ENCODE data around the gene DCHS1.
A peak's percentile ranks its signal among the peaks of the same experiment; 100 is the strongest.

Gene DCHS1

DNA sequence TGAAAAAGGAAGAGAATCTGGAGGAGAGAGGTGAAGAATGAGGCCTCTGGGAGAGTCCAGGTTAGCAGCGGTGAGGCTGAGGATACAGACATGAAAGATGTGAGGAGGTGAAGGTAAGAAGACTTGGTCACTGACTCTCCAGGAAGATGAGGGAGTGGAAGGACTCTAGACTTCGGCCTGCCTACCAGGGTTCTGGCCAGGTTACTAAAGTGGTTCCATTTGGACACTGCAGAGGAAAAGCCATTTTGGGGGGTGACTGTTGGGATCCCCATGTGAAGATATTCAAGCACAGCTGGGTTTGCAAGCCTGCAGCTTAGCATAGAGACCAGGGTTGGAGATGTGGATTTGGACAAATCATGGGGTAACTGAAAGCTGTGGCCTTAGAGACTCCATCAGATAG, 7.8 kb downstream of the DCHS1 start:
- DNase-seq (ENCODE audit: insufficient read length, low spot score) = no peak
- FAIRE-seq = no peak
- no peak for TF ChIP-seq POLR2A (IDR thresholded peaks at IDR 0.05; ENCODE audit: low read depth, low read length)

DNA sequence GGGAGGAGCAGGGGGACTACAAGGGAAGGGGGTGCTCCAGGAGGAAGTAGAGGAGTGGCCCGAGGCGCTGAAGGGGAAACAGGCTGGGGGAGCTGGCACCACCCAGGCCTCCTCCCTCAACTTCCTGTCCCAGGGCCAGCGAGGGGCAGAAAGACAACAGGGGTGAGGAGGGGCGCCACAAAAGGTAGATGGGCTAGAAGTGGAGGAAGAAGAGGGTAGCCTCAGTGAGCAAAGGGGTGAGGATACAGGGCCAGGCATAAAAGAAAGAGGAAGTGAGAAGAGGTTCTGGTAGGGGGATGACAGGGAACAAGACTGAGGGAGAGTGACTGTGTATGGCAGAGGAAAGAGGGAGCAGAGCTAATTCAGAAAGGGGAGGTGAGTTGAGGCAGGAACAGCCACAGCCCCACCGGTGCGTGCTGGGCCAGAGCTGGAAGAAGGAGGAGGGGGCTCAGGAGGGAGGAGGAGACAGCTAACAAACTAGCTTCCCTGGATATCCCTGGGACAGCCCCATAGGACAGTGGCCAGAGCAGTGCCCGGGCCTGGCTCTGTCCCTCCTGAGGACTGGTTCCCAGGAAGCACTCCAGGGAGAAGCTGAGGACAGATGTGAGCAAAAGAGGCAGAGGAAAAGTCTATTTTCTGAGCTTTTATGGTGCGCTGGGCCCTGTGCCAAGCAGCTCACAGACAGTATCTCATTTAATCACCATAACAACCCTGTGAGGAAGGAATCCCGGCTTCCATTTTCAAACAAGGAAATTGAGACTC, 8.5 kb downstream of the DCHS1 start:
- FAIRE-seq (no peak), DNase-seq (ENCODE audit: insufficient read length, low spot score) (no peak)
- no peak for TF ChIP-seq POLR2A (IDR thresholded peaks at IDR 0.05; ENCODE audit: low read depth, low read length)

DNA sequence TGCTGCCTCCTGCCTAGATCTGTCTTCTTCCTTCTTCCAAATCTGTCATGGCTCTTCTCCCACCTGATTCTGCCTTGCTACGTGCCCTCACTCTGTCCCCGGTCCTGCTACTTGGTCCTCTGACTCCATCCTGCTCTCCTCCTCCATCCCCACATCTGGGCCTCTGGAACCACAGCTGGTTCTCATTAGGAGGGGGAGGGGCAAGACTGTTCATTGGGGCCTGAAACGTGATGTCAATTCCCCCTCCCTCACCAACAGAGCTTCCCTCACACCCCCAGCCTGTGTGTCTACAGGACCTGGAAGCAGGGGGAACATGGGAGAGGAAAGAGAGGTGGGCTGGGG, 9.1 kb downstream of the DCHS1 start:
- DNase-seq (ENCODE audit: insufficient read length, low spot score) (no peak), FAIRE-seq (no peak)
- no peak for TF ChIP-seq POLR2A (IDR thresholded peaks at IDR 0.05; ENCODE audit: low read depth, low read length)

DNA sequence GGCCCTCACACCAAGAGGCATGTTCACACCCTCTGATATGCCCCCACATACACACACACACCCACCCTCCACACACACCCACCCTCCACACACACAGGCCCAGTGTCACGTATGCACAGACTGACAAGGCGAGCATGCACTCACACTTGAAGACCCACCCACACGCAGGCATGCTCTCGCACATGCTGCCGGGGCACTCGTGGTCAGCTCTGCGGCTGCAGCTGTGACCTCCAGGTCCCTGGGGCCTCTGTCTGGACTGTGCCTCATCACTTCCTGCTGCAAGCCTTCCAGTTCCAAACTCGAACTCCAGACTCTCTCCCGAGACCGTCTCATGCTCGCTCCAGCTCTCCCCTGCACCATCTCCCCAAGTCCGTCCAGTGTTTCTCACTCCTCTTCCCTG, 9.5 kb downstream of the DCHS1 start:
- FAIRE-seq (no peak), DNase-seq (ENCODE audit: insufficient read length, low spot score) (no peak)
- TF ChIP-seq POLR2A (IDR thresholded peaks at IDR 0.05; ENCODE audit: low read depth, low read length) = no peak

DNA sequence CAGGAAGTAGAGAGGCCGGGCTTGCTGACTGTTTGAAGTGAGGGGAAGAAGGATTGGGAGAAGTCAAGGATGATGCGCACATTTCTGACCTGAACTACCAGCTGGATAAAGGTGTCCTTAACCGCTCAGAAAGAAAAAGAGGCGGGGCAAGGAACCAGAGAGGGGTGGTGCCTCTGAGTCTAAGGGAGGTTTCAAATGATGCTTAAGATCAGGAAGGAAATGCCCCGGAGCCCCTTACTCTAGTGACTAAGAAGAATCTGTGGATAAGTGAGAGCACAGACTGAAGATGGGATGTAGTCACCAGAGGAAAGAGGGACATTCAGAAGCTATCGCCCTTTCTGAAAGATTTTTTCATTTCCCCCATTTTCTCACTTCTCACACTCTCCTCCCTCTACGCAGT, 12.7 kb downstream of the DCHS1 start:
- TF ChIP-seq POLR2A (IDR thresholded peaks at IDR 0.05; ENCODE audit: low read depth, low read length) = no peak
- FAIRE-seq = no peak

GRCh38 chr11:6640985-6641701, 14.5 kb downstream of the DCHS1 start:
- no peak for FAIRE-seq
- TF ChIP-seq POLR2A (IDR thresholded peaks at IDR 0.05; ENCODE audit: low read depth, low read length) = no peak

More for the DNA sequence above, 12.7 kb downstream of the DCHS1 start:
- DNase-seq (ENCODE audit: insufficient read length, low spot score) = no peak

GRCh38 chr11:6640036-6640984, 15.3 kb downstream of the DCHS1 start:
- FAIRE-seq = no peak
- DNase-seq (ENCODE audit: insufficient read length, low spot score) = no peak
- TF ChIP-seq POLR2A (IDR thresholded peaks at IDR 0.05; ENCODE audit: low read depth, low read length) = no peak

More at GRCh38 chr11:6640985-6641701, 14.5 kb downstream of the DCHS1 start:
- DNase-seq (ENCODE audit: insufficient read length, low spot score) = no peak

DNA sequence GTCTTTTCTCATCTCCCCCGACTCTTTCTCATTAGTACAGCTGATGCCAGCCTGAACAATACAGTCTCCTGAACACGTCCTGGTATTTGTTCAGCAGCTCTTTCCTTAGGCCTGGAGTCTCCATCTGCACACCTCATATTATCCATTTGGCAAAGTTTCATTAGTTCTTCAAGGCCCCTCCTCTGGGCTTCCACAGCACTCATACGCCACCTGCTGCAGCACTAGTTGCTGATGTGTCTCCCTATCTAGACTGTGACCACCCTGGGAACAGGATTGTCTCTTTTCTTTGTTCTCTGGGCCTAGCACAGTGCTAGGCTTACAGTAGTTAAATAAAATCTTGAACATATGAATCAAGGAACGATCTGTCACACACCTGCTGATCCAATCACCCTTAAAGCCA, 17.2 kb downstream of the DCHS1 start:
- no peak for FAIRE-seq
- no peak for TF ChIP-seq POLR2A (IDR thresholded peaks at IDR 0.05; ENCODE audit: low read depth, low read length)
- no peak for DNase-seq (ENCODE audit: insufficient read length, low spot score)

GRCh38 chr11:6637871-6638270, 17.7 kb downstream of the DCHS1 start:
- no peak for FAIRE-seq
- DNase-seq (ENCODE audit: insufficient read length, low spot score) = no peak
- no peak for TF ChIP-seq POLR2A (IDR thresholded peaks at IDR 0.05; ENCODE audit: low read depth, low read length)

- TF ChIP-seq POLR2A (IDR thresholded peaks at IDR 0.05; ENCODE audit: low read depth, low read length) = no peak
- no peak for FAIRE-seq
- no peak for DNase-seq (ENCODE audit: insufficient read length, low spot score)
Observed at GRCh38 chr11:6636480-6636879, 19.1 kb downstream of the DCHS1 start.

- TF ChIP-seq POLR2A (IDR thresholded peaks at IDR 0.05; ENCODE audit: low read depth, low read length) = no peak
- FAIRE-seq (no peak), DNase-seq (ENCODE audit: insufficient read length, low spot score) (peak; percentile 50)
Observed at GRCh38 chr11:6635082-6635932, 20.3 kb downstream of the DCHS1 start.

DNA sequence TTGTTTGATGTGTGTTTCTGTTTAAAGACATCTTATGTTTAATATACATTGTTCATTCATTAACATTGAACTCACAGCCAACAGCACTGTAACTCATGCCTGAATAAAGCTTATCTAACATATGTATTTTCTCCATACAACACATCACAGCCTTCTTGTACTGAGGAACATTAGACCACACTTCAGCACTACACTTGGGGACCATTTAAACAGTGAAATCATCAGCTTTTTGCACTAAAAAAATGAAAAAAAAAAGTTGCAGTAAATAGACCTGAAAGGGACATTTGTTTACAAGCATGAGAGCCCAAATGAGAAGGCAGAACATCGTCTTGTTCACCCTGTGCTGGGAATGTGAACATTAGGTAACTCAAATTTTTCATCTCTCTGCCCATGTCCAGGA, 21.1 kb downstream of the DCHS1 start:
- no peak for FAIRE-seq
- TF ChIP-seq POLR2A (IDR thresholded peaks at IDR 0.05; ENCODE audit: low read depth, low read length) = no peak
- no peak for DNase-seq (ENCODE audit: insufficient read length, low spot score)
